HFFc6 (cell line): ENCODE data around the gene KDF1. TPM values are rescaled to one million over a fixed set of nuclear protein-coding genes. Genes with fewer than 3 reads are reported as not detected.

Experiments used
- DNase-seq: peaks from one replicate; pipeline ENCODE4 v3.0.0-alpha.2; 2018
- H3K27ac Mint-ChIP-seq: 2 replicates; pipeline ENCODE4 v1.8.0; 2020; ENCODE audit warnings: mild to moderate bottlenecking, mixed read lengths
- H3K27me3 Mint-ChIP-seq: 2 replicates; pipeline ENCODE4 v1.8.0; 2021; ENCODE audit warnings: mild to moderate bottlenecking, moderate library complexity, mixed read lengths; ENCODE audit not compliant: insufficient read depth
- H3K36me3 Mint-ChIP-seq: 2 replicates; pipeline ENCODE4 v1.8.0; 2021; ENCODE audit warnings: low read depth, mixed read lengths
- H3K4me1 Mint-ChIP-seq: 2 replicates; pipeline ENCODE4 v1.8.0; 2020; ENCODE audit warnings: low read depth, mixed read lengths
- H3K4me3 Mint-ChIP-seq: 2 replicates; pipeline ENCODE4 v1.8.0; 2020; ENCODE audit warnings: mild to moderate bottlenecking, moderate library complexity, mixed read lengths
- H3K9me3 Mint-ChIP-seq: 2 replicates; pipeline ENCODE4 v1.8.0; 2020; ENCODE audit warnings: mild to moderate bottlenecking, mixed read lengths
- total RNA-seq, 6 experiments: library from RNA; stranded (reverse); fragmentation: NEBNext Ultra II Directional; extraction: Animal tissue kit (Norgen Biotek cat#: 25700); gene quantifications; 2 replicates in 1 of 6; 3 replicates in 5 of 6; pipeline ENCODE4 v1.2.3, GENCODE V29; 2021
- TF ChIP-seq, protein P1 (sequence below): fragments of 200-600 bp; sonication (generic); IDR thresholded peaks from 2 replicates; pipeline ENCODE4 v1.5.0; 2021; ENCODE audit warnings: antibody characterized with exemption, mild to moderate bottlenecking

Gene KDF1
- total RNA-seq, 6 experiments from 2014 or later = not detected

DNA sequence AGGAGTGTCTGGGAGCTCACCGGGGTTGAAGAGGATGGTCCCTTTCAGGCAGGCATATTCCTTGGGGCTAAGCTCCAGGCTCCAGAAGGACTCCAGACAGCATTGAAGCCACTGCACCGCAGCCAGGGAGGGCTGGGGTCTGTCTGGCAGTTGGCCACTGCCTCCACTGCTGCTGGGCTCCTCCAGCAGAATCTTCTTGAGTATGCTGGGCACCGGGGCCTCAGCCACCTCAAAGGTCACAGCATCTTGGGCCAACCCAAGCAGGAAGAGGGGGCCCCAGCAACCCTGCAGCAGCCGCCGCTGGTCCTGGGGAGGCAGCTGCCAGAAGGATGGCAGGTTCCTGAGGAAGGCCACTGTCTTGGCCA lies 46.9 kb downstream of the KDF1 start:
- peaks cover under 1% of the 10 kb centered on the region for H3K4me1 Mint-ChIP-seq
- H3K36me3 Mint-ChIP-seq = no peaks in the 10 kb centered on the region
- H3K9me3 Mint-ChIP-seq = no peaks in the 10 kb centered on the region
- TF ChIP-seq, protein P1, sequence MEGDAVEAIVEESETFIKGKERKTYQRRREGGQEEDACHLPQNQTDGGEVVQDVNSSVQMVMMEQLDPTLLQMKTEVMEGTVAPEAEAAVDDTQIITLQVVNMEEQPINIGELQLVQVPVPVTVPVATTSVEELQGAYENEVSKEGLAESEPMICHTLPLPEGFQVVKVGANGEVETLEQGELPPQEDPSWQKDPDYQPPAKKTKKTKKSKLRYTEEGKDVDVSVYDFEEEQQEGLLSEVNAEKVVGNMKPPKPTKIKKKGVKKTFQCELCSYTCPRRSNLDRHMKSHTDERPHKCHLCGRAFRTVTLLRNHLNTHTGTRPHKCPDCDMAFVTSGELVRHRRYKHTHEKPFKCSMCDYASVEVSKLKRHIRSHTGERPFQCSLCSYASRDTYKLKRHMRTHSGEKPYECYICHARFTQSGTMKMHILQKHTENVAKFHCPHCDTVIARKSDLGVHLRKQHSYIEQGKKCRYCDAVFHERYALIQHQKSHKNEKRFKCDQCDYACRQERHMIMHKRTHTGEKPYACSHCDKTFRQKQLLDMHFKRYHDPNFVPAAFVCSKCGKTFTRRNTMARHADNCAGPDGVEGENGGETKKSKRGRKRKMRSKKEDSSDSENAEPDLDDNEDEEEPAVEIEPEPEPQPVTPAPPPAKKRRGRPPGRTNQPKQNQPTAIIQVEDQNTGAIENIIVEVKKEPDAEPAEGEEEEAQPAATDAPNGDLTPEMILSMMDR = no peak
- H3K27me3 Mint-ChIP-seq = peaks cover 12% of the 10 kb centered on the region
- H3K27ac Mint-ChIP-seq = no peak overlapping the region
- H3K4me3 Mint-ChIP-seq = no peak overlapping the region
- DNase-seq = no peak

DNA sequence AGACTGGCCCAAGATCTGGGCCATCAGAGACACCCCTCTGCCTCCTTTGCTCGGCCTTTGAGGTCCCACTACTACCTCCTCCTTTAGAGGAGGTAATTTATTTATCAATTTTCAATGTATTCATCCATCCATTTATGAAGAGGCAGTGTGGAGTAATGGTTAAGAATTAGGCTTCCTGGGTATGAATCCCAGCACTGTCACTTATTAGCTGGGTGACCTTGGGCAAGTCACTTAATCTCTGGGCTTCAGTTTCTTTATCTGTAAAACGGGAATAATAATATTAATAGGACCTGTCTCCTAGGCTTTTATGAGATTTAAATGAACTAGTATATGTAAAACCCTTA lies 48.1 kb downstream of the KDF1 start:
- TF ChIP-seq, protein P1 = no peak
- Mint-ChIP-seq H3K27me3 (peaks cover 17% of the 10 kb centered on the region), H3K27ac (no peak overlapping the region), H3K4me1 (peaks cover 13% of the 10 kb centered on the region), H3K4me3 (no peak overlapping the region), H3K9me3 (no peaks in the 10 kb centered on the region), H3K36me3 (no peaks in the 10 kb centered on the region)
- DNase-seq = no peak

DNA sequence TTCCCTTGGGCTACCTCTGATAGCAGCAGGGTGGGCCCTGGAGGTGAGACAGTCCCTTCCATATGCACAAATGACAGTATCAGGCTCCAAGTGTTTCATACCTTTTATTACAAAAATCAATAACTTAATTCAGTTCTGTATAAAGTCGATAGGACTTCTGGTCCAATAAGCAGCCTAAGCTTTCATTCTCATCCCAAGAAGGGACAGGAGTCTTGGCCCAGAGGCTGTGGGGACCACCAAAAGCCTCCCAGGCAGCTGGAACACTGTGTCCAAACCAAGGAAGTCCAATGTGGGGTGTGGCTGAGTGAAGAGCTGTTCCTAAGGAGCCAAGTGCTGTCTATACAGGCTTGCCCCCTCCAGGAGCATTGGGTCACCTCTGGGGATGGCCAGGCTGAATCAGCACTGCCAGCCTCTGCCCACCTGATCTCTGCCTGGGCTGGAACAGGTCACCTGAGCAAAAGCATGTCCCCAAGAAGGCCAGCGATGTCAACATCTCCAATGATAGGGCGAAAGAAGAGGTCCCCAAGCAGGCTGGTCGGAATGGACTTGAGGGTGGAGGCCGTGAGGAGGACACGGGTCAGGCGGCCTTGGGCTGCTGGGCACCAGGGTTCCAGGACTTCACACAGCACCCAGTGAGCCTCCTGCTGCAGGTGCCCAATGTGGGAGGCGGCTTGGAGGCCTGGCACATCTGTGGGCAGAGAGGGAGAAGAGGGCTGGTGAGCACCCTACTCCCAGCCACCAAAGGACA lies 48.7 kb downstream of the KDF1 start:
- Mint-ChIP-seq H3K27ac (no peak overlapping the region), H3K36me3 (no peaks in the 10 kb centered on the region), H3K9me3 (no peaks in the 10 kb centered on the region), H3K27me3 (peaks cover 17% of the 10 kb centered on the region), H3K4me1 (peaks cover 18% of the 10 kb centered on the region), H3K4me3 (no peak overlapping the region)
- TF ChIP-seq, protein P1 = no peak
- no peak for DNase-seq

DNA sequence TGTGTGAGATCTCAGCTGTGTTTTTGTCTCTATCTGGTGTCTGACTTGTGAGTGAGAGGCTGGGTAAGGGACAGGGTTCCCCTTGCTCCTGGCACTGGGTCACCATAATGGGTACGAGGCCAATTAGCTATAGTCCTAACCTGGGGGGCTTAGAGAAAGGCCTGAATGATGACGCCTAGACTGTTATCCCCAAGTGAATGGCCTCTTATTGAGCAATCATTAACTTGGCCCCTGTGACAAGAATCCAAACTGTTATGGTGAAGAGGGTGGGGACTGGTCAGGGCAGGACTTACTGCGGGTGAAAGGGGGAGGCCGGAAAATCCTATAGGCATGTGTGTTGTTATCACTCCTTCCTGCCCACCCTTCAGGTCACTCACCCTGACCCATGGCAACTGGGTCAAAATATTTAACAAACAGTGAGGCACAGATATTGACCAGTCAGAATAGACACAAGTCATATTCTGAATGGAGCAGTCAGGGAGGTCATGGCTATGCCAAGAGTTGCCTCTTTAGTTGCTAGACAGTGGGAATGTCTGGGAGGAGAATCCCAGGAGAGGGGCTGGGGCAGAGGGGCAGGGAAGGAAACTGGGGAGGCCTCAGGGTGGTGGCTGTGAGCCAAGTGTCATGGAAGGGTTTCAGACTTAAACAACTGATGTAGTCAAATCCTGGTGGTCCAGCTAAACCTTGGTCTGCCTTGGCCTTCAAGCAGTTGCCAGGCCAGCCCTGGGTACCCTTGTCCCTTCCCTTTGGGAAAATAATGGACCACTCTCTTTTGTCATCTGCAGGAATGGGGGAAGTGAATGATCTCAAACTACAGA lies 49.7 kb downstream of the KDF1 start:
- Mint-ChIP-seq H3K36me3 (no peaks in the 10 kb centered on the region), H3K9me3 (no peaks in the 10 kb centered on the region), H3K4me3 (no peak overlapping the region), H3K27me3 (peaks cover 12% of the 10 kb centered on the region), H3K27ac (no peak overlapping the region), H3K4me1 (peaks cover 18% of the 10 kb centered on the region)
- no peak for DNase-seq
- TF ChIP-seq, protein P1 = no peak

DNA sequence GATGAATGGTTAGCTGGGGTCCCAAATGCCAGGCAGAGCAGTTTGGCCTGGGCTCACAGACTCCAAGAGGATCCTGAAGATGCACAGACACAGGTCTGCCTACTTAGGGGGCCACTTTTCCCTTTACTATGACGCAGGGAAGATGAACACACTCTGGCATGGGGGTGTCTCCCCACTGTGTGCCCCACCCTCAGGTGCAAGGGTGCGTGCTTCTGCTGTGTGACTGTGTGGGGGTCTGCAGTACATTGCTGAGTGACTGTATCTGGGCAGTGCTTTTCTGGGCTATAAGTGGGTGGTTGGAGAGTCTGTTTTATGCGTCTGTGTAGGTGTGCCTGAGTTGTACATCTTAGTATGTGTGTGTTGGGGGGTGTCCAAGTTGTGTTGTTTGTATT lies 50.3 kb downstream of the KDF1 start:
- DNase-seq = no peak
- H3K9me3 Mint-ChIP-seq = no peaks in the 10 kb centered on the region
- peaks cover 12% of the 10 kb centered on the region for H3K27me3 Mint-ChIP-seq
- TF ChIP-seq, protein P1 = no peak
- no peaks in the 10 kb centered on the region for H3K36me3 Mint-ChIP-seq
- no peak overlapping the region for H3K4me3 Mint-ChIP-seq
- peaks cover 18% of the 10 kb centered on the region for H3K4me1 Mint-ChIP-seq
- no peak overlapping the region for H3K27ac Mint-ChIP-seq
